Measurements from ENCODE around the gene RNU1-3. TPM values are rescaled to one million over a fixed set of nuclear protein-coding genes. Genes with fewer than 3 reads are reported as not detected.
"Not testable (repeated sequence)": the region's sequence is repeated elsewhere in the genome, so short reads cannot be mapped to it uniquely, and the experiment has no call there.

RNU1-3 gene
- total and polyA plus RNA-seq, 9 of the 15 experiments (the other 6 are each of a cell fraction or from before 2014, with no cell fraction given) = under 0.01 to 32,823 (median 2,538) TPM; not detected in 4

- H3K9me3 ChIP-seq (replicated peaks; ENCODE audit: control insufficient read depth, insufficient read depth, low read depth, low read length); H3K4me3 ChIP-seq; DNase-seq (ENCODE audit: extremely low read depth in 1 of 4, low spot score in 3 of 4); H2AFZ ChIP-seq (ENCODE audit: low read depth, low read length); H3K9ac ChIP-seq (ENCODE audit: insufficient read depth in 1 of 2, low read depth in 2 of 2, low read length in 2 of 2); H3K4me2 ChIP-seq (ENCODE audit: insufficient read depth, low read length); intact Hi-C loops (cut with micrococcal nuclease); H3K79me2 ChIP-seq (ENCODE audit: control insufficient read depth, insufficient read depth, low read length); H3K27ac ChIP-seq (ENCODE audit: extremely low read depth, low read depth, low read length); BruUV-seq (replicated peaks); FAIRE-seq; in situ Hi-C loops (cut with MboI); H4K20me1 ChIP-seq (replicated peaks; ENCODE audit: control insufficient read depth, insufficient read depth, low read length); H3K27me3 ChIP-seq (ENCODE audit: control insufficient read depth in 2 of 2, insufficient read depth in 2 of 2, low read length in 2 of 2); H3K9me1 ChIP-seq (ENCODE audit: control insufficient read depth, insufficient read depth, low read length); ATAC-seq; H3K36me3 ChIP-seq (ENCODE audit: control insufficient read depth, insufficient read depth, low read length): not testable (repeated sequence)
- CTCF ChIA-PET (ENCODE audit: low intra/inter-chr PET ratio) = interaction anchor here (0.6 kb wide), 1 partner anchor 286 kb away, joined by 3 read pairs; no protein-coding TSS in a partner anchor
- POLR2A ChIA-PET = interaction anchor here (1.4 to 1.5 kb wide), 2 partner anchors 10 to 206 kb away, joined by 3 to 4 read pairs; no protein-coding TSS in a partner anchor
- 88% methylated on average over 5 of the region's 52 CpGs for WGBS (ENCODE audit: insufficient coverage, low coverage, missing lambda C conversion rate)
- H3K4me1 ChIP-seq (replicated peaks in 1 of 2; ENCODE audit: control insufficient read depth in 2 of 2, insufficient read depth in 2 of 2, low read length in 2 of 2) = peaks cover 0 to 12% of the 10 kb centered on the region in 2 experiments; a peak in 1 of 5 replicates
Measured at GRCh38 chr1:16699440-16699839, 32.7 kb upstream of the RNU1-3 start.

GRCh38 chr1:16697152-16697551 lies 30.4 kb upstream of the RNU1-3 start:
- H3K9me3 ChIP-seq (replicated peaks; ENCODE audit: control insufficient read depth, insufficient read depth, low read depth, low read length); CTCF ChIA-PET (ENCODE audit: low intra/inter-chr PET ratio); H3K27me3 ChIP-seq (ENCODE audit: control insufficient read depth in 2 of 2, insufficient read depth in 2 of 2, low read length in 2 of 2); H3K4me3 ChIP-seq; H3K79me2 ChIP-seq (ENCODE audit: control insufficient read depth, insufficient read depth, low read length); intact Hi-C loops (cut with micrococcal nuclease); H2AFZ ChIP-seq (ENCODE audit: low read depth, low read length); H3K27ac ChIP-seq (ENCODE audit: extremely low read depth, low read depth, low read length); H3K4me1 ChIP-seq (replicated peaks in 1 of 2; ENCODE audit: control insufficient read depth in 2 of 2, insufficient read depth in 2 of 2, low read length in 2 of 2); in situ Hi-C loops (cut with MboI); DNase-seq (ENCODE audit: extremely low read depth in 1 of 4, low spot score in 3 of 4); H3K9ac ChIP-seq (ENCODE audit: insufficient read depth in 1 of 2, low read depth in 2 of 2, low read length in 2 of 2); H3K4me2 ChIP-seq (ENCODE audit: insufficient read depth, low read length); H3K36me3 ChIP-seq (ENCODE audit: control insufficient read depth, insufficient read depth, low read length); POLR2A ChIA-PET; BruUV-seq (replicated peaks); H3K9me1 ChIP-seq (ENCODE audit: control insufficient read depth, insufficient read depth, low read length); ATAC-seq; H4K20me1 ChIP-seq (replicated peaks; ENCODE audit: control insufficient read depth, insufficient read depth, low read length); FAIRE-seq: not testable (repeated sequence)
- WGBS (ENCODE audit: insufficient coverage, low coverage, missing lambda C conversion rate) = 31% methylated on average over 2 of the region's 7 CpGs

GRCh38 chr1:16696507-16697150 lies 29.9 kb upstream of the RNU1-3 start:
- H3K4me1 ChIP-seq (replicated peaks in 1 of 2; ENCODE audit: control insufficient read depth in 2 of 2, insufficient read depth in 2 of 2, low read length in 2 of 2); H4K20me1 ChIP-seq (replicated peaks; ENCODE audit: control insufficient read depth, insufficient read depth, low read length); H3K9ac ChIP-seq (ENCODE audit: insufficient read depth in 1 of 2, low read depth in 2 of 2, low read length in 2 of 2); H3K9me3 ChIP-seq (replicated peaks; ENCODE audit: control insufficient read depth, insufficient read depth, low read depth, low read length); H3K27ac ChIP-seq (ENCODE audit: extremely low read depth, low read depth, low read length); H3K79me2 ChIP-seq (ENCODE audit: control insufficient read depth, insufficient read depth, low read length); CTCF ChIA-PET (ENCODE audit: low intra/inter-chr PET ratio); H3K27me3 ChIP-seq (ENCODE audit: control insufficient read depth in 2 of 2, insufficient read depth in 2 of 2, low read length in 2 of 2); in situ Hi-C loops (cut with MboI); H2AFZ ChIP-seq (ENCODE audit: low read depth, low read length); H3K4me3 ChIP-seq; BruUV-seq (replicated peaks); intact Hi-C loops (cut with micrococcal nuclease); H3K36me3 ChIP-seq (ENCODE audit: control insufficient read depth, insufficient read depth, low read length); H3K9me1 ChIP-seq (ENCODE audit: control insufficient read depth, insufficient read depth, low read length); H3K4me2 ChIP-seq (ENCODE audit: insufficient read depth, low read length): not testable (repeated sequence)
- DNase-seq (ENCODE audit: extremely low read depth in 1 of 4, low spot score in 3 of 4) = peak in 1 of 4 experiments; percentile 38
- ATAC-seq = peak; percentile 86
- peak; percentile 58 for FAIRE-seq
- 2% methylated on average over 15 of the region's 33 CpGs for WGBS (ENCODE audit: insufficient coverage, low coverage, missing lambda C conversion rate)
- POLR2A ChIA-PET = interaction anchor here (0.5 to 1.7 kb wide), 3 partner anchors 10 to 15 kb away, joined by 3 to 11 read pairs (median 5); no protein-coding TSS in a partner anchor

- POLR2A ChIA-PET = interaction anchor here (0.7 to 1.1 kb wide), 2 partner anchors 14 to 180 kb away, joined by 3 to 5 read pairs; partner anchors contain the start of gene RNU1-1
- DNase-seq (ENCODE audit: extremely low read depth in 1 of 4, low spot score in 3 of 4); in situ Hi-C loops (cut with MboI); H3K4me1 ChIP-seq (replicated peaks in 1 of 2; ENCODE audit: control insufficient read depth in 2 of 2, insufficient read depth in 2 of 2, low read length in 2 of 2); H3K79me2 ChIP-seq (ENCODE audit: control insufficient read depth, insufficient read depth, low read length); H3K9ac ChIP-seq (ENCODE audit: insufficient read depth in 1 of 2, low read depth in 2 of 2, low read length in 2 of 2); FAIRE-seq; H3K4me3 ChIP-seq; H3K27me3 ChIP-seq (ENCODE audit: control insufficient read depth in 2 of 2, insufficient read depth in 2 of 2, low read length in 2 of 2); BruUV-seq (replicated peaks); intact Hi-C loops (cut with micrococcal nuclease); H3K27ac ChIP-seq (ENCODE audit: extremely low read depth, low read depth, low read length); H3K9me3 ChIP-seq (replicated peaks; ENCODE audit: control insufficient read depth, insufficient read depth, low read depth, low read length); CTCF ChIA-PET (ENCODE audit: low intra/inter-chr PET ratio); ATAC-seq; H3K9me1 ChIP-seq (ENCODE audit: control insufficient read depth, insufficient read depth, low read length); H4K20me1 ChIP-seq (replicated peaks; ENCODE audit: control insufficient read depth, insufficient read depth, low read length); H3K36me3 ChIP-seq (ENCODE audit: control insufficient read depth, insufficient read depth, low read length); H2AFZ ChIP-seq (ENCODE audit: low read depth, low read length); H3K4me2 ChIP-seq (ENCODE audit: insufficient read depth, low read length): not testable (repeated sequence)
- WGBS (ENCODE audit: insufficient coverage, low coverage, missing lambda C conversion rate) = no CpG with 5 or more reads among the region's 16 CpGs
Measured at GRCh38 chr1:16694308-16694702, 27.6 kb upstream of the RNU1-3 start.
